ENCODE data around the gene ADGRG7. TPM values are rescaled to one million over a fixed set of nuclear protein-coding genes. Genes with fewer than 3 reads are reported as not detected.

Gene ADGRG7
- total RNA-seq, 2 donors from 2014 or later, result not detected

DNA sequence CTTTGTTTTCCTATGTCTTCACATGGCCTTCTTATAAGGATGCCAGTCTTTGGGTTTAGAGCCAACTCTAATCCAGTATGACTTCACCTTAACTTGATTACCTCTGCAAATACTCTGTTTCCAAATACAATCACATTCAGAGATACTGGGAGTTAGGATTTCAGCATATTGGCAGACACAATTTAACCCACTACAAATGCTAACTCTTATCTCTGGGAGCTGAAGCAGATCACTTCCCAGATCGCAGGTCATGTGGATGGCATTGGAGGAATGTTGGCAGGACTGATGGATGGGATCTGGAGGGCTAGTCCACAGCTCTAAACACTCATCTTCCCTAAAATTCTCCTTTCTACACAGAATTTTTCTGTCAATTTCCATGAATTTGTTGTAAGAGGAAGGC, 46.2 kb upstream of the ADGRG7 start:
- H3K36me3 ChIP-seq, result peaks cover 4% of the 10 kb centered on the region
- TF ChIP-seq, protein P1, sequence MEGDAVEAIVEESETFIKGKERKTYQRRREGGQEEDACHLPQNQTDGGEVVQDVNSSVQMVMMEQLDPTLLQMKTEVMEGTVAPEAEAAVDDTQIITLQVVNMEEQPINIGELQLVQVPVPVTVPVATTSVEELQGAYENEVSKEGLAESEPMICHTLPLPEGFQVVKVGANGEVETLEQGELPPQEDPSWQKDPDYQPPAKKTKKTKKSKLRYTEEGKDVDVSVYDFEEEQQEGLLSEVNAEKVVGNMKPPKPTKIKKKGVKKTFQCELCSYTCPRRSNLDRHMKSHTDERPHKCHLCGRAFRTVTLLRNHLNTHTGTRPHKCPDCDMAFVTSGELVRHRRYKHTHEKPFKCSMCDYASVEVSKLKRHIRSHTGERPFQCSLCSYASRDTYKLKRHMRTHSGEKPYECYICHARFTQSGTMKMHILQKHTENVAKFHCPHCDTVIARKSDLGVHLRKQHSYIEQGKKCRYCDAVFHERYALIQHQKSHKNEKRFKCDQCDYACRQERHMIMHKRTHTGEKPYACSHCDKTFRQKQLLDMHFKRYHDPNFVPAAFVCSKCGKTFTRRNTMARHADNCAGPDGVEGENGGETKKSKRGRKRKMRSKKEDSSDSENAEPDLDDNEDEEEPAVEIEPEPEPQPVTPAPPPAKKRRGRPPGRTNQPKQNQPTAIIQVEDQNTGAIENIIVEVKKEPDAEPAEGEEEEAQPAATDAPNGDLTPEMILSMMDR (IDR thresholded peaks at IDR 0.05), result no peak
- ATAC-seq (ENCODE audit: insufficient number of reproducible peaks, low FRiP score, low read depth) (no peak), DNase-seq (ENCODE audit: low spot score) (no peak)
- H3K4me1 ChIP-seq (ENCODE audit: control insufficient read depth in 1 of 2, low read depth in 2 of 2), result no peaks in the 10 kb centered on the region
- no peak overlapping the region for H3K27ac ChIP-seq
- no peaks in the 10 kb centered on the region for H3K9me3 ChIP-seq
- H3K4me3 ChIP-seq, result no peak overlapping the region
- no peaks in the 10 kb centered on the region for H3K27me3 ChIP-seq (replicated peaks; ENCODE audit: insufficient read depth)

DNA sequence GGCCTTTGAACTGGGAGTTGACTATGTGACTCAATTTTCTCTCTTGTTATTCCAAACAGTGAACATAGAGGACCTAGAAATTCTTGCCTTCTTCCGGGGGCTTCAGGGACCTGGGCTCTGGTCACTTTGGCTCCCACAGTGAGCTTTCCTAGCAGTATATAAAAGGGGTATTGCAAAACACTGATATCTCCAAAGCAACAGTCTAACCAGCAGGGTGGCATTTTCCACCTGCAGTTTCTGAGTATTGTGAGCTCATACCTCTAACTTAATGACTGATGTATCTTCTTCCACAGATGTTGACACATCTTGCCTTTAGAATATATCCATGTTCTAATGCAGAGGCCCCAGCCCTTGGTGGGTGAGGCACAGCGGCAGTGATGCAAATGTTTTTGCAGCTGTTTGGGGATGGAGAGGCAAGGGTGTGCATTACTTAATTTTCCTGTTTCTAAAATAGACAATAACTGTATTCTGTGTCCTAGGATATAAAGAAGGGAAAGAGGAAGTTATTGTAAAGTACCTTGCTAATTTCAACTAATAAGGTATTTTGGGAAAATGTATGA, 45.7 kb upstream of the ADGRG7 start:
- TF ChIP-seq, protein P1 (IDR thresholded peaks at IDR 0.05), result no peak
- DNase-seq (ENCODE audit: low spot score) (no peak), ATAC-seq (ENCODE audit: insufficient number of reproducible peaks, low FRiP score, low read depth) (no peak)
- Histone ChIP-seq H3K4me1 (ENCODE audit: control insufficient read depth in 1 of 2, low read depth in 2 of 2) (no peaks in the 10 kb centered on the region), H3K9me3 (no peaks in the 10 kb centered on the region), H3K36me3 (no peaks in the 10 kb centered on the region), H3K4me3 (no peak overlapping the region), H3K27me3 (replicated peaks; ENCODE audit: insufficient read depth) (no peaks in the 10 kb centered on the region), H3K27ac (no peak overlapping the region)

DNA sequence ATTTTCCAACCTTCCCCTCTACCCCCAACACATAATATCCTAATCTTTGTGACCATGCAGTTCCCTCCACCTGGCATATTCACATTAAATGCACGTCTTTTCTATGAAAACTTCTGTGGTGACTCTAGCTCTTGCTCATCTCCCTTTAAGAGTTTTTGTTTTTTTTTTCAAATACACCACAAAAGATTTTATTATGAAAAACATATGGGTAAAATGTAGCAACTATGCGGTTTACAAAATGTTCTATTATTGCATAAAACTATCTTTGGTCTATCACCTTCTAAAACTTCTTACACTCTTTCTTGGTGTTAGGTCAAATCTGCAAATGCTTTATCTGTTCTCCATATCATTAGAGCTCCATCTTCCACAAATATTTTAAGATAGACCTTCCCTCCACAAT, 38.6 kb upstream of the ADGRG7 start:
- H3K4me3 ChIP-seq, result no peak overlapping the region
- H3K4me1 ChIP-seq (ENCODE audit: control insufficient read depth in 1 of 2, low read depth in 2 of 2), result no peaks in the 10 kb centered on the region
- H3K27me3 ChIP-seq (replicated peaks; ENCODE audit: insufficient read depth), result no peaks in the 10 kb centered on the region
- ATAC-seq (ENCODE audit: insufficient number of reproducible peaks, low FRiP score, low read depth), result no peak
- H3K27ac ChIP-seq, result no peak overlapping the region
- peaks cover 6% of the 10 kb centered on the region for H3K36me3 ChIP-seq
- no peaks in the 10 kb centered on the region for H3K9me3 ChIP-seq
- TF ChIP-seq, protein P1 (IDR thresholded peaks at IDR 0.05), result no peak
- no peak for DNase-seq (ENCODE audit: low spot score)

DNA sequence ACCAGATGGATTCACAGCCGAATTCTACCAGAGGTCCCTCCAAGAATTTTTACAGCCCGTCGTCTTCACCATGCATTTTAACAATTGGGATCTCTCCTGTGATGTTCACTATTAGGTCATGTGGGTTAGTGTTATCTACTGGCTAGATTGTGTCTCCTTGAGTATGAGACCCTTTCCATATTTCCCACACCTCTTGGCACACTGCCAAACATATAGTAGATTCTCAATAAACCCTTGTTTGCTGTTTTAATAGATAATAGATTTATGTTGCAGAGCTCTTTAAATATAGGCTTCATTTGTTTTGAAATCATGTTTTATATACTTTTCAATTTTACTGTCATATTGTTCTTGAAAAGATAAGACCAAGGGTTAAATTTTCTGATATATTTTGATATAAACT, 34.9 kb upstream of the ADGRG7 start:
- no peaks in the 10 kb centered on the region for H3K27me3 ChIP-seq (replicated peaks; ENCODE audit: insufficient read depth)
- no peak overlapping the region for H3K4me3 ChIP-seq
- peaks cover 6% of the 10 kb centered on the region for H3K36me3 ChIP-seq
- H3K27ac ChIP-seq, result no peak overlapping the region
- H3K9me3 ChIP-seq, result no peaks in the 10 kb centered on the region
- DNase-seq (ENCODE audit: low spot score), result no peak
- H3K4me1 ChIP-seq (ENCODE audit: control insufficient read depth in 1 of 2, low read depth in 2 of 2), result no peaks in the 10 kb centered on the region
- no peak for ATAC-seq (ENCODE audit: insufficient number of reproducible peaks, low FRiP score, low read depth)
- TF ChIP-seq, protein P1 (IDR thresholded peaks at IDR 0.05), result no peak

DNA sequence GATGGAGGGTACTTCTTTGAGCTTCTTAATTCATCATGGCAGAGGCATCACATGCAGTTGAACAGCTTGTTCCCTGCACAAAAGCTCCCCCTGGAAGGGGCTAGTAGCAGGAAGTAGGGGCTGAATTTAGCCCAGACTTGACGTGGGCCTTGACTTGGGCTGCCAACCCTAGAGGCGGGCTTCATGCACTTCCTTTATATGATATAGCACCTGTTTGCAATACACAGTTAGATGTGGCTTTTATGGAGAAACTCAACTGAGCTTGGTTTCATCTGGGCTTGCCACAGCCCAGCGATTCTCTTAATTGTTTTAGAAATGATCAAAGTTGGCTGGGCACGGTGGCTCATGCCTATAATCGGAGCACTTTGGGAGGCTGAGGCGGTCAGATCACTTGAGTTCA, 33.7 kb upstream of the ADGRG7 start:
- Histone ChIP-seq H3K9me3 (no peaks in the 10 kb centered on the region), H3K4me3 (no peak overlapping the region), H3K27me3 (replicated peaks; ENCODE audit: insufficient read depth) (no peaks in the 10 kb centered on the region), H3K27ac (no peak overlapping the region), H3K4me1 (ENCODE audit: control insufficient read depth in 1 of 2, low read depth in 2 of 2) (no peaks in the 10 kb centered on the region), H3K36me3 (peaks cover under 1% of the 10 kb centered on the region)
- no peak for DNase-seq (ENCODE audit: low spot score)
- TF ChIP-seq, protein P1 (IDR thresholded peaks at IDR 0.05), result no peak
- no peak for ATAC-seq (ENCODE audit: insufficient number of reproducible peaks, low FRiP score, low read depth)

All from thoracic aorta (tissue), 2 donors.